ENCODE results near the gene C9orf78. TPM values are rescaled to one million over a fixed set of nuclear protein-coding genes. Genes with fewer than 3 reads are reported as not detected.

C9orf78 gene, protein sequence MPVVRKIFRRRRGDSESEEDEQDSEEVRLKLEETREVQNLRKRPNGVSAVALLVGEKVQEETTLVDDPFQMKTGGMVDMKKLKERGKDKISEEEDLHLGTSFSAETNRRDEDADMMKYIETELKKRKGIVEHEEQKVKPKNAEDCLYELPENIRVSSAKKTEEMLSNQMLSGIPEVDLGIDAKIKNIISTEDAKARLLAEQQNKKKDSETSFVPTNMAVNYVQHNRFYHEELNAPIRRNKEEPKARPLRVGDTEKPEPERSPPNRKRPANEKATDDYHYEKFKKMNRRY
- 10 to 100 TPM; 32.0 to 37.6 TPM for total RNA-seq

DNA sequence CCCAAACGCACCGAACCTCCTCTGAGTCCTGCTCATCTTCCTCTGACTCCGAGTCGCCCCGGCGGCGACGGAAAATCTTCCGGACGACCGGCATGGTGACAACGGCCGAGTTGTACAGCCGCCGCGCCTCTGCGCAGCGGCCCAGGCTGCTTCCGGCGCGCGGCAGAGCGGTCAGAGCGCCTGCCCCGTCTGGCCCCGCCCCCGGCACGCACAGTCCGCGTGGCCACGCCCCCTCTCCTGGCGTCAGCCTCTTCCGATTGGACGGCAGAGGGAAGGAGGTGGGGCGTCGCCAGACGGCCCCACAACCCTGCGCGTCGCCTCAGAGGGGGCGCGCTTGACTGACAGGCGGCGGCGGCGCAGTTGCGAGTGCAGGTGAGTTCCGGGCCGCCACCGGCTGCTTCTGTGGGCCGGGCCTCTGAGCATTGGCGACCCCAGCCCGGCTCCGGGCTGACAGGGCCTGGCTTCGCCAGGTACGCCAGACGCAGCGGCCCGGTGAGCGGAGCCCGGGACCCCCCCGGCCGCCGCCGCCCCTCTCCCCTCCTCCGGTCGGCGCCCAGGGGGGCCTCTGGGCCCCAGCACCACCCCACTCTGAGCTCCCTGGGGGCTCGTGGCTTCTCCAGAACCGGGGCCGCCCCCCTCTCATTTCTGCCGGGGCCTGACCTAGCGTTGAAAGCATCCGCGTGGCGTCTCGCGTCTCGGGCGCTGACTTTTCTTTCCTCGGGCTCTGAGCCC is at the start of gene C9orf78, which contains the start of gene USP20:
C9orf78 (minus strand) TSS at position 148 of the 732 bp plus-strand sequence; CDS start at position 94, 54 bp downstream.
USP20 (plus strand) TSS at position 331 of the 732 bp plus-strand sequence. CDS start 17,098 bp downstream, outside the sequence.

DNA sequence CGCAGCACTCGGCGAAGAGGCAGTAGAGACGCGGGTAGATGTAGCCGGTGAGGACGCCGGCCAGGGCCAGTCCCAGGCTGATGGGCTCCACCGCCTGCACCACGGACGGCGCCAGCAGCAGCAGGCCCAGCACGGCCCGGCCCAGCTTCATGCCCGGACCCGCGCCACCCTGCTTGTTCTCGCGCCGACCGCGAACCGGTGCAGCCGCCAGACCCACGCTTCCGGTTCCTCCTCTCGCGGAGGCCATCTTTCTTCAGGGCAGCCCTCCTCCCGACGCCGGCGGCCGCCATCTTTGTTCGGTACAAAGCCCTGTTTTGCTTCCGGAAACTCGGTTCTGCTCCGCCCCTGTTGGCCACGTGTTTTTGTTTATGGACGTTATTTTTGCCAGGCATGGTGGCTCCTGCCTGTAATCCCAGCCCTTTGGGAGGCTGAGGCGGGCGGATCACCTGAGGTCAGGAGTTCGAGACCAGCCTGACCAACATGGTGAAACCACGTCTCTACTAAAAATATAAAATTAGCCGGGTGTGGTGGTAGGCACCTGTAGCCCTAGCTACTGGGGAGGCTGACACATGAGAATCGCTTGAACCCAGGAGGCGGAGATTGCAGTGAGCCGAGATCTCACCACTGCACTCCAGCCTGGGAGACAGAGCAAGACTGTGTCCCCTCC is 11.0 kb downstream of the C9orf78 start, which contains the start of gene TOR1A:
TOR1A (minus strand) TSS at position 202 of the 667 bp plus-strand sequence; CDS start at position 151, 51 bp downstream.

DNA sequence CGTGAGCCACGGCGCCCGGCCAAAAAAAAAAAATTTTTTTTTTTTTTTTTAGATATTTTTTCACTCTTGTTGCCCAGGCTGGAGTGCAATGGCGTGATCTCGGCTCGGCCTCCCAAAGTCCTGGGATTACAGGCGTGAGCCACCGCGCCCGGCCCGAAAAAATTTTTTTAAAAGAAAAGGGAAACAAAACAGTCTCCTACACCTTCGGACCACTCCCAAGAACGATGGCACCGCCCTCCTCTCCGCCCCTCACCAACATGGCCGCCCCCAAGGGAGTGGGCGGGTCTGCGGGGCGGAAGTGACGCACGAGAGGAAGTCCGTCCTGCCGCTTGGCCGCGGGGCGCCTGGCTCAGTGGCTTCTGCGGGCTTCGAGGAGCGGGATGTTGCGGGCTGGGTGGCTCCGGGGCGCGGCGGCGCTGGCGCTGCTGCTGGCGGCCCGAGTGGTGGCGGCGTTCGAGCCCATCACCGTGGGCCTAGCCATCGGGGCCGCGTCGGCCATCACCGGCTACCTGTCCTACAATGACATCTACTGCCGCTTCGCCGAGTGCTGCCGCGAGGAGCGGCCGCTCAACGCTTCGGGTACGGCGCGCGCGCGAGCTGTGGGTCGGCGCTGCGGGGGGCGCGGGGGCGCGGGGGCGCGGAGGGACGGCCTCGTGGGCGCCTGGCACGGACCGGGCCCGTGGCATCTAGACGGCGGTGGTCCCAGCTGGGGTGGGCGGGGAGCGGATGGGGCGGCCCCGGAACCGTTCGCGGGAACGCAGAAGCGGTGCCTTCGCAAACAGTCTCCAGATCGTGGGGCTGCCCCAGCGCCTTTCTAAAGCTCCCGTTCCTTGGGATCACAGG is 32.0 kb downstream of the C9orf78 start, which contains the start of gene TOR1B:
TOR1B (plus strand) TSS at position 352 of the 843 bp plus-strand sequence; CDS start at position 381, 29 bp downstream.

Small RNA genes within 50 kb of the gene (small RNA-seq; reads per million reads assigned to genes)
- 0.35 to 1.1 reads per million in 2 donors for gene MIR6855

Other genes with a start within 250 kb of the C9orf78 start
- not detected for gene C9orf50, start 214.2 kb downstream of the C9orf78 start, total RNA-seq
- gene NTMT1, start 209.1 kb downstream of the C9orf78 start, total RNA-seq, result 10 to 100 TPM; 27.5 to 46.6 TPM
- gene ASB6, start 193.1 kb downstream of the C9orf78 start, total RNA-seq, result 10 to 100 TPM; 17.9 to 19.6 TPM
- gene PRRX2, start 169.6 kb downstream of the C9orf78 start, total RNA-seq, result not detected
- gene PTGES, start 82.2 kb downstream of the C9orf78 start, total RNA-seq, result 1 to 10 TPM; 5.0 to 9.3 TPM
- gene TOR1B, start 32.1 kb downstream of the C9orf78 start, total RNA-seq, result 10 to 100 TPM; 16.0 to 17.9 TPM
- 10 to 100 TPM; 35.4 to 52.3 TPM for gene TOR1A, start 11.1 kb downstream of the C9orf78 start, total RNA-seq
- gene USP20, start 183 bp upstream of the C9orf78 start, total RNA-seq, result 10 to 100 TPM; 13.4 to 16.0 TPM
- gene FNBP1, start 207.9 kb upstream of the C9orf78 start, total RNA-seq, result 10 to 100 TPM; 40.6 to 41.3 TPM
- 10 to 100 TPM; 24.6 to 32.7 TPM for gene GPR107, start 218.6 kb upstream of the C9orf78 start, total RNA-seq

Measured in melanocyte of skin (primary cell).